GM18861 (cell line): ENCODE results near the gene DAGLA.

Experiments
- ATAC-seq: cut with Tn5 transposase; IDR thresholded peaks from one replicate; pipeline ENCODE4 v1.9.1; 2021; ENCODE audit not compliant: unreplicated experiment

The DAGLA gene

DNA sequence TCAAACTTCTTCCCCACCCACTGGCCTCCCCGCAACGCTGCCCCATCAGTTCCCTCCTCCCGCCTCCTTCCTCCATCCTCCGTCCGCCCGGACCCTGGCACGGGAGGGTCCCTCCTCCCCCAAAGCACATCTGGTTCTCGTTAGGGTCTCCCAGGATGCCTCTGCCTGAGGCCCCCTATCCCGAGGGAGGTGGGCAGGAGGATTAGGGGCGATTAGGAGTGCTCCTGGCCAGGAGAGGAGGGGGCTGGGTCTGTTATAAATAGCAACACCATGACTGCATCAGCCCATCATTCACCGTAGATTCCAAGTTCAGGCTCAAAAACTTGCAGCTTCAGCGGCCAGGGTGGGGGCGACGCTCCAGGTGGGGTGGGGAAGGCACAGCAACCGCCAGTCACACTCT lies 82.6 kb downstream of the DAGLA start:
- no peak for ATAC-seq

DNA sequence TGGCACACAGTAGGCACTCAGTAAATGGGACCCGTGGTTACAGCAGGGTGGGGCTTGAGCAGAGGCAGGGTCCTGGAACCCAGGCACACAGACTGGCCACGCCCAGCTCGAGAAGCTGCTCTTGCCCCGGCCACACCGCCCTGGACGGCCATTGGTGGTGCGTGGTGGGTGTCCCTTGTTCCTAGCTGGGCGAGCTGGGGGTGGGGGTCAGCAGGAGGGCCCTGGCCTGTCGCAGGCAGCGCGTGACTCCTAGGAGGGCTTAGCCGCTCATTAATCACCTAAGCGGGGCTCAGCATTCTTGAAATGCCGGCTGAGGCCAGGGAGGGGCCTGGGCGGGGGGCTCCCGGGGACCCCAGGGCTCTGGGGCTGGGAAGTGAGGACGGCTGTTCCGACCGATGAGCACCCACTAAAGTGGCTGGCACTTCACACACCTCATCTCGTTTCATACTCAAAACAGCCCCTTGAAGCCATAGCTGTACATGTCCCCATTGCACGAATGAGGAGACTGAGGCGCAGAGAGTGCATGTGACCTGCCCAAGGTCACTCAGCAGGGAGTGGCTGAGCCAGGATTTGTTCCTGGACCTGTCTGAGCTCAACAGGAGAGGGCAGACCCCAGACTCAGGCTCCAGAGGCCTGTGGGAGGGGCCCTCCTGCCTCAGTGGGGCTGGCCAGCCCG lies 83.9 kb downstream of the DAGLA start:
- ATAC-seq: no peak

DNA sequence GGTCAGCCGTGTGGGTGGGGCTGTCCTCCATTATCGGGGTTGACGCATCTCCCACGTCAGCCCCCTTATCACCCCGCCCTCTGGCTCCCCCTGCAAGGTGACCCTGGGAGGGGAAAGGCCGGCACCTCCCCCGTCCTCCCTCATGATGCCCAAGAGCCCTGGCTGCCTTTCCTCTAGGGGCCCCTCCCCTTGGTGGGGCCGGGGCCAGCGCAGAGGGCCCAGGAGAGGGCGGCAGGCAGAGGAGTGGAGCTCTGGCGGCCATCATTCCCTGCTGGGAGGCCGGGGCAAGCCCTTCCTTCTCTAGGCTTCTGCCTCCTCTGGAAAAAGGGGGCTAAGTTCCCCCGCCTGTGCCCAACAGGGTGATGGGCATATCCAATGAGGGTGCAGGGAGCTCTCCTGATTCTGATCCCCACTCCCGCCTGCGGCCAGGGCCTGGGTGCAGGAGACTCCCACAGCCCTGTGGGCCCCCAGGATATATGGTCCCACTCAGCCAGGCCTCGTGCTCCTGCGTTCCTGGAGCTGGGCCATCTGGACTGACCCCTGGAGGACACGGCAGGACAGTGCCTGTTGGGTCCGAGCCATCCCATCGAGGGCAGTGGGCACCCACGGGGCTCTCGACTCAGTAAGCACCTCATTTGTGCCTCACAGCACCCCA lies 84.5 kb downstream of the DAGLA start:
- no peak for ATAC-seq

- no peak for ATAC-seq
Measured at GRCh38 chr11:61765550-61766253, 85.5 kb downstream of the DAGLA start.

DNA sequence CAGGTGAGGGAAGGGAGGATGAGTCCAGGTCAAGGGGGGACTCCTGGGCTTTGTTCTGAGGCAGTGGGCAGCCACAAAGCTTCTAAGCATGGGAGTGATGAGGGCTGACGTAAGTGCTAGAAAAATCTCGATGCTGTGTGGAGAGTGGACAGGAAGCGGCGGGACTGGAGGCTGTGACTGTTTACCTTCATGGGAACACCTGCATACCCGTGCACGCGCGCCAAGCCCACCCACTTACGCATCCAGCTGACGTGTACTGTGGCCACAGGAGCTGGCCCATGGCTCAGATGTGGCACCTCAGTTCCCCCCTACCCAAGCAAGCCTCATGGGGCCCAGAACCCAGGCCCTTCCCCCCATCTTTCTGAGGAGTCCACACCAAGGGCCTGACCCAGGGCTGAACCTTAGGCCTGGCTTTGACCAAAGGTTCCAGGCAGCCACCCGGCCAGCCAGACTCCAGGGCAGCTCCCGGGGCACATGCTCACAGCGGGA lies 86.2 kb downstream of the DAGLA start:
- no peak for ATAC-seq

DNA sequence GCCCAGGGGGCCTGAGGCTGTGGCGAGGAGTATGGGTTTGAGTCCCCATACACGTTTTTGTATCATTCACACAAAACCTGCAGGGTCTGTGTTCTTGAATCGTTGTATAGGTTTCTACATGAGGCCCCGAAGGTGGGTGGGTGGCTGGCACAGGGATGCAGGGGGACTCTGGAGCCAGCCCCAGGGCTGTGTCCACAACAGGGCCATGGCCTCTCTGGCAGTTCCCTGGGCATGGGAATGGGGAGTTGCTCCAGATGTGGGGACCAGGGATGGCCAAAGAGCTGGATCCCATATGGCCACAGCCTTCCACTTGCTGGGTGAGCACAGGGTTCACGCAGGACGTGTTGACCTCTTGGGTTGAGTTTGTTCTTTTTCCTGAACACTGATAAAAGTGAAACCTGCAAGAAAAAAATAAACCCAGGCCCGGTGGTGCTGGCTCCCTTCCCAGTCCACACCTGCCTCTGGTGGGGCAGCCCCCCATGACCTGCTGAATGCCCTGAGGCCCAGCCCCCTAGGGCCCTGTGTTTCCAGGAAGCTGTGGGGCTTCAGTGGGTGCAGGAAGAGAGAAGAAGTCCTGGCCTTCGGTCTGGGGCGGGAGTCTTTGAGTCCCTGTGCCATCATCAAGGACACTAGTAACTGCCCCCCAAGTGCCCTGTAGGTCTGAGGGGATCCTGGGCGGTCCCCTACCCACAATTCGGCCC lies 88.3 kb downstream of the DAGLA start:
- no peak for ATAC-seq

GRCh38 chr11:61769169-61769920 lies 89.2 kb downstream of the DAGLA start:
- ATAC-seq: no peak

DNA sequence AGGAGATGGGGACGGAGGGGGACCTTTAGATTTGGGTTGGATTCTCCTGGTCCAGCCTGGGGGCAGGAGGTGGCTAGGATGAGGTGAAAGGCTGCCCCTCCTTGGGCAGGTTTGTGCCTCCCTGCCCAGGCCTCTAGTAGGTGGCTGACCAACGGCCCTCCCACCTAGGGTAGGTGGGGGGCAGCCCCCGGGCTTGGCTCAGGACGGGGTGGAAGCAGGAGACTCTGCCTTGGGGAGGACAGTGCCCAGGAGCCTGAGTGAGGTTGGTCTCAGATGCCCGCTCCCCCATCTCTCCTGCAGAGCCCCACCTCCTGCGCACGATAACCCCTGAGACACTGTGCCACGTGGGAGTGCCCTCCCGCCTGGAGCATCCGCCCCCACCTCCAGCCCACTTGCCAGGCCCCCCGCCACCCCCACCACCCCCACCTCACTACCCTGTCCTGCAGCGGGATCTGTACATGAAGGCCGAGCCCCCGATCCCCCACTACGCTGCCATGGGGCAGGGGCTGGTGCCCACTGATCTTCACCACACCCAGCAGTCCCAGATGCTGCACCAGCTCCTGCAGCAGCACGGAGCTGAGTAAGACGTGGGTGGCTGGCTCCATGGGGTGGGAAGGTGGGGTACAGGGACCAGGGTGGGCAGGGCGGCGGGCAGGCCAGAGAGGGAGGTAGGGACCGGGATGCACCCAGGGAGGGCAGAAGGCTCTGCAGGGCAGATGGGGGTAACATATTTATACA lies 89.9 kb downstream of the DAGLA start:
- no peak for ATAC-seq

GRCh38 chr11:61771195-61771894 lies 91.2 kb downstream of the DAGLA start:
- ATAC-seq: no peak

- no peak for ATAC-seq
Measured at GRCh38 chr11:61771985-61772455, 91.8 kb downstream of the DAGLA start.

GRCh38 chr11:61773356-61773755 lies 93.2 kb downstream of the DAGLA start:
- ATAC-seq: no peak

- ATAC-seq: no peak
Measured at GRCh38 chr11:61773809-61774208, 93.6 kb downstream of the DAGLA start.

- no peak for ATAC-seq
Measured at GRCh38 chr11:61774411-61774810, 94.2 kb downstream of the DAGLA start.

DNA sequence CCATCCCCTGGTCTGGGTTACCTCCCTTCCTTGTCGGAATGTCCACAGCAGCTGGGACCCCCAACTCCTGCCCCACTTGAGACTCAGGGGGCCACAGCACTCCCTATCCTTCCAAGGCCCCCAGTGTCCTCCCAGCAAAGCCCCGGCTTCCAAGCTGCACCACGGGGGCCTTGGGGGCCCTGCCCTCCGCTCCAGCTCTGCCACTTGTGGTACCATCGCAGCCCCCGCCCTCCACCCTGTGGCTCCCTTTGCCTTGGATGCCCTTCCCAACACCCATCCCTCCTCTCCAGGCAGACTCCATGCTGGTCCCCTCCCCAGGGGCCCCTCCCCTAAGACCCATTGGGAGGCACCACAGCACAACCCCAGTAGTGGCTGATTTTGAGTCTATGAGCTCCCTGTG lies 94.9 kb downstream of the DAGLA start:
- no peak for ATAC-seq

- no peak for ATAC-seq
Measured at GRCh38 chr11:61775606-61776554, 95.7 kb downstream of the DAGLA start.

DNA sequence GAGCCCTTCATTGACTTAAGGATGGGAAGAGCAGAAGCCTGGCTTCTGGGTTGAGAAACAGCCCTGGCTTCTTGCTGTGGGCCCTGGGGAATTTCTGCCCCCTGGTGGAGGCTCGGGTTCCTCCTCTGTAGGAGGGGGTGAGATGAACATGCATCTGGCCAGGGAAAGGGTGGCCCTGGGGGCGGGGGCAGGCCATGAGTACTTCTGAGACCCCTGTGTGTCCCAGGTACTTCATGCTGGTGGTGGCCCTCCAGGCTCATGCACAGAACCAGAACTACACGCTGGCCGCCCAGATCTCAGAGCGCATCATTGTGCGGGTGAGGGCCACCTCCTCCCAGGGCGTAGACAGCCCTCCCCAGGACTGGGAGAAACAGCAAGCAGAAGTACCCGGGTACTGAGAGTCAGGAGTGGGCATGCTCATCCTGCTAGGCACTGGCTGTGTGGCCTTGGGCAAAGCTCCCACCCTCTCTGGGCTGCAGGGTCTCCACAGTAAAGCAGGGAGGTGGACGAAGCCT lies 96.4 kb downstream of the DAGLA start:
- ATAC-seq: no peak

- no peak for ATAC-seq
Measured at GRCh38 chr11:61777234-61778090, 97.3 kb downstream of the DAGLA start.
